CD14-positive monocyte (primary cell): ENCODE results near the gene LAMTOR4. TPM values are rescaled to one million over a fixed set of nuclear protein-coding genes. Genes with fewer than 3 reads are reported as not detected.

ENCODE experiments used
- DNase-seq, 3 donors: peaks; one replicate each; pipeline ENCODE4 v3.0.0-alpha.2; 2011 to 2022
- H2AFZ ChIP-seq: 2 replicates; pipeline ENCODE4 v1.6.0; 2012; ENCODE audit warnings: mild to moderate bottlenecking, low read depth, low read length, inconsistent platforms; ENCODE audit not compliant: insufficient read depth, poor library complexity, severe bottlenecking
- H3K27ac ChIP-seq, 2 donors: 1 replicate in 1 of 2; 2 replicates in 1 of 2; pipeline ENCODE4 v1.5.1; 2012 to 2013; ENCODE audit warnings: low read length in 2 of 2, control low read depth in 1 of 2, inconsistent platforms in 1 of 2, low read depth in 1 of 2, mild to moderate bottlenecking in 1 of 2
- H3K27me3 ChIP-seq, 2 donors: one replicate each; pipeline versions ENCODE4 v1.6.0 to v1.6.1; 2011 to 2013; ENCODE audit warnings: low read length in 2 of 2; ENCODE audit not compliant: control insufficient read depth in 2 of 2, insufficient read depth in 2 of 2
- H3K36me3 ChIP-seq, 2 donors: replicated peaks in 1 of 2; 1 replicate in 1 of 2; 2 replicates in 1 of 2; pipeline versions ENCODE4 v1.5.1 to v1.6.1; 2012 to 2013; ENCODE audit warnings: low read length in 2 of 2, control low read depth in 1 of 2, inconsistent platforms in 1 of 2, mild to moderate bottlenecking in 1 of 2; ENCODE audit not compliant: insufficient read depth in 2 of 2, control insufficient read depth in 1 of 2
- H3K4me1 ChIP-seq, 2 donors: 1 replicate in 1 of 2; 2 replicates in 1 of 2; pipeline versions ENCODE4 v1.5.1 to v1.6.1; 2012 to 2013; ENCODE audit warnings: low read length in 2 of 2, control low read depth in 1 of 2, inconsistent platforms in 1 of 2, mild to moderate bottlenecking in 1 of 2, moderate library complexity in 1 of 2; ENCODE audit not compliant: insufficient read depth in 2 of 2, control insufficient read depth in 1 of 2
- H3K4me2 ChIP-seq: replicated peaks from 2 replicates; pipeline ENCODE3; 2012; ENCODE audit warnings: low read length, moderate library complexity, mild to moderate bottlenecking; ENCODE audit not compliant: poor library complexity, severe bottlenecking; ENCODE audit errors: extremely low read depth
- H3K4me3 ChIP-seq, 3 experiments: fragments of 200-600 bp in 1 of 3; sonication (generic) in 1 of 3; replicated peaks in 1 of 3; 1 replicate in 2 of 3; 2 replicates in 1 of 3; pipeline ENCODE4 v1.5.1; 2011 to 2013; ENCODE audit warnings: low read length in 3 of 3, mild to moderate bottlenecking in 3 of 3, control low read depth in 2 of 3, low read depth in 2 of 3, inconsistent platforms in 1 of 3, moderate library complexity in 1 of 3
- H3K79me2 ChIP-seq: 2 replicates; pipeline ENCODE4 v1.6.0; 2012; ENCODE audit warnings: mild to moderate bottlenecking, control low read depth, inconsistent platforms, low read length, moderate library complexity; ENCODE audit not compliant: insufficient read depth
- H3K9ac ChIP-seq: 2 replicates; pipeline ENCODE4 v1.6.0; 2017; ENCODE audit warnings: low read length, mild to moderate bottlenecking; ENCODE audit not compliant: insufficient read depth, poor library complexity, severe bottlenecking
- H3K9me3 ChIP-seq, 2 donors: replicated peaks in 1 of 2; 1 replicate in 1 of 2; 2 replicates in 1 of 2; pipeline versions ENCODE4 v1.5.1 to v1.6.1; 2012 to 2013; ENCODE audit warnings: low read length in 2 of 2, control low read depth in 1 of 2; ENCODE audit not compliant: control insufficient read depth in 1 of 2, insufficient read depth in 1 of 2
- H4K20me1 ChIP-seq: 2 replicates; pipeline ENCODE4 v1.6.0; 2012; ENCODE audit warnings: mild to moderate bottlenecking, low read length, control low read depth, moderate library complexity; ENCODE audit not compliant: insufficient read depth
- H3K27ac Mint-ChIP-seq, 7 donors: one replicate each; pipeline ENCODE4 v1.8.0; 2020; ENCODE audit warnings: mild to moderate bottlenecking in 7 of 7, mixed read lengths in 7 of 7, moderate library complexity in 6 of 7, inconsistent platforms in 2 of 7
- H3K27me3 Mint-ChIP-seq, 3 donors: one replicate each; pipeline ENCODE4 v1.8.0; 2021 to 2022; ENCODE audit warnings: low read depth in 3 of 3, mild to moderate bottlenecking in 3 of 3, mixed read lengths in 3 of 3, moderate library complexity in 3 of 3, inconsistent platforms in 1 of 3
- H3K36me3 Mint-ChIP-seq, 2 donors: one replicate each; pipeline ENCODE4 v1.8.0; 2020; ENCODE audit warnings: mixed read lengths in 2 of 2, inconsistent platforms in 1 of 2, mild to moderate bottlenecking in 1 of 2
- H3K4me1 Mint-ChIP-seq: one replicate; pipeline ENCODE4 v1.8.0; 2020; ENCODE audit warnings: mild to moderate bottlenecking, mixed read lengths
- H3K4me3 Mint-ChIP-seq, 2 donors: one replicate each; pipeline ENCODE4 v1.8.0; 2020; ENCODE audit warnings: mild to moderate bottlenecking in 2 of 2, mixed read lengths in 2 of 2, moderate library complexity in 1 of 2
- H3K9me3 Mint-ChIP-seq, 7 donors: one replicate each; pipeline ENCODE4 v1.8.0; 2020 to 2022; ENCODE audit warnings: mixed read lengths in 7 of 7, mild to moderate bottlenecking in 6 of 7, moderate library complexity in 6 of 7, inconsistent platforms in 2 of 7
- WGBS: methylation state at CpG from one replicate; pipeline ENCODE4 v1.1.5; 2013; ENCODE audit warnings: missing lambda C conversion rate; ENCODE audit not compliant: insufficient coverage; 5-methylcytosine and 5-hydroxymethylcytosine counted together
- intact Hi-C, 2 donors: fragments of 100-400 bp; cut with micrococcal nuclease; formaldehyde crosslinking; loops; one replicate each; pipeline versions ENCODE4 v1.15.0 to v1.15.1; 2023
- polyA plus RNA-seq, 3 donors: library from polyadenylated mRNA; depleted of rRNA in 1 of 3; unstranded in 2 of 3; stranded (reverse) in 1 of 3; fragments of 300-500 nt in 2 of 3; fragments of >200 nt in 1 of 3; fragmentation: Illumina TruSeq in 2 of 3; gene quantifications; 1 replicate in 2 of 3; 2 replicates in 1 of 3; pipeline ENCODE4 v1.2.3, GENCODE V29; 2012 to 2021
- TF ChIP-seq, protein P1 (sequence below): fragments of 200-600 bp; IDR thresholded peaks from one replicate; pipeline ENCODE4 v1.8.0; 2022; ENCODE audit warnings: antibody characterized with exemption, mild to moderate bottlenecking

Gene LAMTOR4
- polyA plus RNA-seq, 3 donors, result 533 to 754 (median 621) TPM

DNA sequence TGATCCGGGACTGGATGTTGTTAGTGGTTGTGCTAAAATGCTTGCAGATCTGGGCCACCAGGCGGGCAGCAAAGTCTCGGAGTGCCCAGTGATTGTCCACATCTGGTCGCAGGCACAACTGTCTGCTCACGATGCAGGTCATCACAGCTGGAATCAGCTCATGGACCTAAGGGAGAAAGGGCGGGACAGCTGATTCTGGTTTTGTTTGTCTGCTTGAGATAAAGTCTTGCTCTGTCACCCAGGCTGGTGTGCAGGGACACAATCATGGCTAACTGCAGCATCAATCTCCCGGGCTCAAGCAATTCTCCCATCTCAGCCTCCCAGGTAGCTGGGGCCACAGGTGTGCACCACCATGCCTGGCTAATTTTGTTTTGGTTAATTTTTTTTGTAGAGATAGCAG is 37.6 kb upstream of the LAMTOR4 start:
- no peak for DNase-seq
- Histone ChIP-seq H3K27me3 (no peaks in the 10 kb centered on the region), H3K4me2 (no peak overlapping the region), H3K4me1 (no peaks in the 10 kb centered on the region), H4K20me1 (no peaks in the 10 kb centered on the region), H3K4me3 (no peak overlapping the region), H3K9ac (no peak overlapping the region), H3K27ac (no peak overlapping the region), H3K36me3 (peaks cover 58 to 77% of the 10 kb centered on the region in 2 donors), H3K79me2 (no peaks in the 10 kb centered on the region), H2AFZ (no peak overlapping the region), H3K9me3 (no peaks in the 10 kb centered on the region)
- H3K36me3 Mint-ChIP-seq, result peaks cover 52 to 90% of the 10 kb centered on the region in 2 donors
- no peaks in the 10 kb centered on the region for H3K27me3 Mint-ChIP-seq
- H3K27ac Mint-ChIP-seq, result peak overlapping the region in 1 of 7 donors; percentile 68
- intact Hi-C loops, result no loop called here
- no peaks in the 10 kb centered on the region for H3K9me3 Mint-ChIP-seq
- peaks cover 8% of the 10 kb centered on the region for H3K4me1 Mint-ChIP-seq
- no peak overlapping the region for H3K4me3 Mint-ChIP-seq
- WGBS, result 96% methylated on average over 6 of the region's 7 CpGs
- TF ChIP-seq, protein P1, sequence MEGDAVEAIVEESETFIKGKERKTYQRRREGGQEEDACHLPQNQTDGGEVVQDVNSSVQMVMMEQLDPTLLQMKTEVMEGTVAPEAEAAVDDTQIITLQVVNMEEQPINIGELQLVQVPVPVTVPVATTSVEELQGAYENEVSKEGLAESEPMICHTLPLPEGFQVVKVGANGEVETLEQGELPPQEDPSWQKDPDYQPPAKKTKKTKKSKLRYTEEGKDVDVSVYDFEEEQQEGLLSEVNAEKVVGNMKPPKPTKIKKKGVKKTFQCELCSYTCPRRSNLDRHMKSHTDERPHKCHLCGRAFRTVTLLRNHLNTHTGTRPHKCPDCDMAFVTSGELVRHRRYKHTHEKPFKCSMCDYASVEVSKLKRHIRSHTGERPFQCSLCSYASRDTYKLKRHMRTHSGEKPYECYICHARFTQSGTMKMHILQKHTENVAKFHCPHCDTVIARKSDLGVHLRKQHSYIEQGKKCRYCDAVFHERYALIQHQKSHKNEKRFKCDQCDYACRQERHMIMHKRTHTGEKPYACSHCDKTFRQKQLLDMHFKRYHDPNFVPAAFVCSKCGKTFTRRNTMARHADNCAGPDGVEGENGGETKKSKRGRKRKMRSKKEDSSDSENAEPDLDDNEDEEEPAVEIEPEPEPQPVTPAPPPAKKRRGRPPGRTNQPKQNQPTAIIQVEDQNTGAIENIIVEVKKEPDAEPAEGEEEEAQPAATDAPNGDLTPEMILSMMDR, result no peak

DNA sequence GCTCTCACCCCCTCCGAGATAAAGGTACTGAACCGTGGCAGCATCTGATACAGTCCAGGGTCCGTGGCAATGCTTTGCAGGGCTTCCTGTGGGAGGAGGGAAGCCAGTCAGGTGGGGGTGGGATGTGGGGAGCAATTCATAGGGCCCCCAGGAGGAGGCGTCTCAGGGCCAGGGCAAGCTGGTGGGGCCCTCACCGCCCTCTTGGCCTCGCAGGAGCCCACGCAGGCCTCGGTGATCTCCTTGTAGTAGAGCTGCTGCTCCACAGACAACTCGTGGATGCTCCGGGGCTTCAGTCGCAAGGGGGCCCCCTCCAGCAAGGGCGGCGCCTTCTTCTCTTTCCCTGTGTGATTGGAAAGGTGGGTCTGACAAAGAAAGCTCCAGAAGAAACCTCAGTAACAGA is 36.8 kb upstream of the LAMTOR4 start:
- Mint-ChIP-seq H3K36me3 (peaks cover 48 to 82% of the 10 kb centered on the region in 2 donors), H3K4me3 (no peak overlapping the region), H3K9me3 (no peaks in the 10 kb centered on the region), H3K27me3 (no peaks in the 10 kb centered on the region), H3K4me1 (peaks cover 8% of the 10 kb centered on the region), H3K27ac (peak overlapping the region in 2 of 7 donors; percentile 7 to 54)
- Histone ChIP-seq H4K20me1 (no peaks in the 10 kb centered on the region), H3K27ac (no peak overlapping the region), H3K79me2 (no peaks in the 10 kb centered on the region), H3K4me2 (no peak overlapping the region), H3K27me3 (no peaks in the 10 kb centered on the region), H3K4me1 (no peaks in the 10 kb centered on the region), H3K9ac (no peak overlapping the region), H3K9me3 (no peaks in the 10 kb centered on the region), H3K4me3 (no peak overlapping the region), H2AFZ (no peak overlapping the region), H3K36me3 (peaks cover 53 to 69% of the 10 kb centered on the region in 2 donors)
- WGBS, result 94% methylated on average over 5 of the region's 13 CpGs
- TF ChIP-seq, protein P1, result no peak
- no peak for DNase-seq
- intact Hi-C loops, result no loop called here
